ENCODE measurements around the gene KBTBD12.
"Not testable (repeated sequence)": the region's sequence is repeated elsewhere in the genome, so short reads cannot be mapped to it uniquely, and the experiment has no call there.

KBTBD12 gene

GRCh38 chr3:127888156-127888555 lies 26.9 kb upstream of the KBTBD12 start:
- Histone ChIP-seq H3K27me3 (ENCODE audit: insufficient read depth, low read length) (no peaks in the 10 kb centered on the region), H3K9me3 (ENCODE audit: insufficient read depth, low read depth, low read length) (peaks cover 11% of the 10 kb centered on the region), H3K4me3 (ENCODE audit: low read length) (no peak overlapping the region), H3K36me3 (ENCODE audit: insufficient read depth, low read length) (no peaks in the 10 kb centered on the region), H3K9ac (ENCODE audit: low read depth, low read length) (no peak overlapping the region), H3K27ac (ENCODE audit: low read depth, low read length) (no peak overlapping the region), H3K4me1 (ENCODE audit: insufficient read depth, low read length) (no peaks in the 10 kb centered on the region)
- 91% methylated on average over 4 of the region's 4 CpGs for WGBS

- 92% methylated on average over 8 of the region's 8 CpGs for WGBS
- no peaks in the 10 kb centered on the region for H3K27me3 ChIP-seq (ENCODE audit: insufficient read depth, low read length)
- H3K4me1 ChIP-seq (ENCODE audit: insufficient read depth, low read length) = no peaks in the 10 kb centered on the region
- H3K4me3 ChIP-seq (ENCODE audit: low read length) = no peak overlapping the region
- H3K9ac ChIP-seq (ENCODE audit: low read depth, low read length) = no peak overlapping the region
- H3K36me3 ChIP-seq (ENCODE audit: insufficient read depth, low read length) = no peaks in the 10 kb centered on the region
- no peak overlapping the region for H3K27ac ChIP-seq (ENCODE audit: low read depth, low read length)
- H3K9me3 ChIP-seq (ENCODE audit: insufficient read depth, low read depth, low read length) = peaks cover 11% of the 10 kb centered on the region
Observed at GRCh38 chr3:127888564-127889107, 26.4 kb upstream of the KBTBD12 start.

DNA sequence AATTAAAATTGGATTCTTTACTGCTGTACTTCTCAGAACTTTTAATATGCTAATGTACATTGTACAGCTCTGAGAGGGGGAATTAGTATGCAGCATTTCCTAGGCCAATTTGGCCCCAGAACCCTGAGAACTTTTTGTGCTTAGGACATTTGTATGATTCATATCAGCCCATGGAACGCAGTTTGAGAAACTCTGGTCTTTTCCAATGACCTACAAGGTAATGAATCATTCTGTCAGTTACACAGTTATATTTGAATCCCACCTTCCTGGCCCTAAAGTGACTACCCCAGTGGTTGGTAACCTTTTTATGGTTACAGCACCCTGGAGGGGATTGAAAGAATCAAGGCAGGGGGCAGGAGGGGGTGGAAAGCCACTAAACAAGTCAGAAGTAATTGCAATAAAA lies 25.6 kb upstream of the KBTBD12 start:
- Histone ChIP-seq H3K9ac (ENCODE audit: low read depth, low read length) (no peak overlapping the region), H3K9me3 (ENCODE audit: insufficient read depth, low read depth, low read length) (peaks cover 11% of the 10 kb centered on the region), H3K36me3 (ENCODE audit: insufficient read depth, low read length) (no peaks in the 10 kb centered on the region), H3K4me3 (ENCODE audit: low read length) (no peak overlapping the region), H3K4me1 (ENCODE audit: insufficient read depth, low read length) (no peaks in the 10 kb centered on the region), H3K27ac (ENCODE audit: low read depth, low read length) (no peak overlapping the region), H3K27me3 (ENCODE audit: insufficient read depth, low read length) (no peaks in the 10 kb centered on the region)
- WGBS = 81% methylated on average over 1 of the region's 1 CpG

DNA sequence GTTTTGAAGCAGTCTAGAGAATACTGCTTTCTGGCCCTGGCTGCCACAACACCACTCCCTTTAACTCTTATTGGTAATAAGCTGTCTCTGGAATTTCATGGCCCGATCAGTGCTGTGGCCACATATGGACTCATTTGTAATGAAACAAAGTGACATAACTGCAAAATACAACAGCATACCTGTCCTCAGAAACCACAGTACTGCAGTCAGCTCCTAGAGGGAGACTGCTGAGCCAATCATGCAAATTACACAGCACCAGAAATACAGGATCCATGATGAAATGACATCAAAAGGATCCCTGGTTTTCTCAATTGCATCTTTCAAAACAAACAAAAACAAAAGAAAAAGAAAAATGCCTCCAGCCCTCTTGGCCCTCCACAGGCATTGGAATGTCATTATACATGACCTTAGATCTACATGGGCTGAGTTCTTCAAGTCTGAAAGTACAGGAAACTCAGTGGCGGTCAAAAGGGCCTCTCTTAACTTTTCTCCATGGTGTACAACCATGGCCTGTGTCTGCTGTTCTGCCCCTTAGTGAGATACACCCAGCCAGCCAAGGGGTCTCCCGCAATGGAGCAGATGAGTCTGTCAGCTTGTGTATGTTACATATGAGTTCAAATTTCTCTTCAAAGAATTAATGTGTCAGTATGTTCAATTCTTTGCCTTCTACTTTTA lies 24.9 kb upstream of the KBTBD12 start:
- Histone ChIP-seq H3K4me3 (ENCODE audit: low read length) (no peak overlapping the region), H3K9ac (ENCODE audit: low read depth, low read length) (no peak overlapping the region), H3K9me3 (ENCODE audit: insufficient read depth, low read depth, low read length) (peaks cover 11% of the 10 kb centered on the region), H3K36me3 (ENCODE audit: insufficient read depth, low read length) (no peaks in the 10 kb centered on the region), H3K27ac (ENCODE audit: low read depth, low read length) (no peak overlapping the region), H3K27me3 (ENCODE audit: insufficient read depth, low read length) (no peaks in the 10 kb centered on the region), H3K4me1 (ENCODE audit: insufficient read depth, low read length) (no peaks in the 10 kb centered on the region)
- 93% methylated on average over 3 of the region's 3 CpGs for WGBS

- not testable (repeated sequence) for H3K27ac ChIP-seq (ENCODE audit: low read depth, low read length); H3K36me3 ChIP-seq (ENCODE audit: insufficient read depth, low read length); H3K27me3 ChIP-seq (ENCODE audit: insufficient read depth, low read length); H3K4me3 ChIP-seq (ENCODE audit: low read length); H3K9ac ChIP-seq (ENCODE audit: low read depth, low read length); H3K4me1 ChIP-seq (ENCODE audit: insufficient read depth, low read length)
- 93% methylated on average over 9 of the region's 9 CpGs for WGBS
- H3K9me3 ChIP-seq (ENCODE audit: insufficient read depth, low read depth, low read length) = peaks cover 11% of the 10 kb centered on the region
Observed at GRCh38 chr3:127890651-127891290, 24.3 kb upstream of the KBTBD12 start.

GRCh38 chr3:127894481-127894880 lies 20.6 kb upstream of the KBTBD12 start:
- H3K36me3 ChIP-seq (ENCODE audit: insufficient read depth, low read length) = no peaks in the 10 kb centered on the region
- no peaks in the 10 kb centered on the region for H3K27me3 ChIP-seq (ENCODE audit: insufficient read depth, low read length)
- WGBS = 95% methylated on average over 2 of the region's 3 CpGs
- H3K4me1 ChIP-seq (ENCODE audit: insufficient read depth, low read length) = no peaks in the 10 kb centered on the region
- H3K9me3 ChIP-seq (ENCODE audit: insufficient read depth, low read depth, low read length) = peaks cover 11% of the 10 kb centered on the region
- H3K9ac ChIP-seq (ENCODE audit: low read depth, low read length) = no peak overlapping the region
- H3K4me3 ChIP-seq (ENCODE audit: low read length) = no peak overlapping the region
- H3K27ac ChIP-seq (ENCODE audit: low read depth, low read length) = no peak overlapping the region

- Histone ChIP-seq H3K4me1 (ENCODE audit: insufficient read depth, low read length) (no peaks in the 10 kb centered on the region), H3K27ac (ENCODE audit: low read depth, low read length) (no peak overlapping the region), H3K4me3 (ENCODE audit: low read length) (no peak overlapping the region), H3K9me3 (ENCODE audit: insufficient read depth, low read depth, low read length) (no peaks in the 10 kb centered on the region), H3K36me3 (ENCODE audit: insufficient read depth, low read length) (no peaks in the 10 kb centered on the region), H3K27me3 (ENCODE audit: insufficient read depth, low read length) (no peaks in the 10 kb centered on the region), H3K9ac (ENCODE audit: low read depth, low read length) (no peak overlapping the region)
- WGBS = 79% methylated on average over 6 of the region's 6 CpGs
Observed at GRCh38 chr3:127899200-127899599, 15.8 kb upstream of the KBTBD12 start.

DNA sequence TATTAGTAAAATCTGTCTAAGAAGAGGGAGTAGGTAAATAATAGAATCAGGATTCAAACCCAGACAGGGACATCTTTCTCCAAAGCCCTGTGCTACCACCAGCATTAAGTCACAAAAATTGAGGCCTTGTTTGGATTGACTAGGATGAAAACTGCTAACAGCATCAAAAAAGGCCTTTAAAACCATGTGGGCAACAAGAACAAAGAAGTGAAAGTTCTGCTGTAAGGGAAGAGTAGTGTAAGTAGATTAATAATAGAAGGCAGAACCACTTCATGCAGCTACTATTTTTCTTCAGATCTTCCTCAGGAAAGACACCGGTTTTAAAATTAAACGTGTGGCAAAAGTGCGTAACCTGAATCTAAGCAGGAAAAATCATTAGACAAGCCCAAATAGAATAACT lies 15.3 kb upstream of the KBTBD12 start:
- Histone ChIP-seq H3K9ac (ENCODE audit: low read depth, low read length) (no peak overlapping the region), H3K4me3 (ENCODE audit: low read length) (no peak overlapping the region), H3K9me3 (ENCODE audit: insufficient read depth, low read depth, low read length) (no peaks in the 10 kb centered on the region), H3K4me1 (ENCODE audit: insufficient read depth, low read length) (no peaks in the 10 kb centered on the region), H3K36me3 (ENCODE audit: insufficient read depth, low read length) (no peaks in the 10 kb centered on the region), H3K27me3 (ENCODE audit: insufficient read depth, low read length) (no peaks in the 10 kb centered on the region), H3K27ac (ENCODE audit: low read depth, low read length) (no peak overlapping the region)
- 99% methylated on average over 3 of the region's 3 CpGs for WGBS

DNA sequence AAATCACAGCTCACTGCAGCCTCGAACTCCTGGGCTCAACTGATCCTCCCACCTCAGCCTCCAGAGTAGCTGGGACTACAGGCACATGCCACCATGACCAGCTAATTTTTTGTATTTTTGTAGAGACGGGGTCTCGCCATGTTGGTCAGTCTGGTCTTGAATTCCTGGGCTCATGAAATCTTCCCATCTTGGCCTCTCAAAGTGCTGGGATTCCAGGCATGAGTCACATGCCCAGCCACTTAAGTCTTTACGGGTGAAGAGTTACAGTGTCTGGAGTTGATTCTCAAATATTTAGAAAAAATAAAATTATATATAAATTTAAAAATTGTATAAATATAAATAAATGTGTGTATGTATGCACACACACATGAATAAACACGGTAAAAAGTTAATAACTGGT lies 14.5 kb upstream of the KBTBD12 start:
- Histone ChIP-seq H3K27me3 (ENCODE audit: insufficient read depth, low read length) (no peaks in the 10 kb centered on the region), H3K4me3 (ENCODE audit: low read length) (no peak overlapping the region), H3K36me3 (ENCODE audit: insufficient read depth, low read length) (no peaks in the 10 kb centered on the region), H3K4me1 (ENCODE audit: insufficient read depth, low read length) (no peaks in the 10 kb centered on the region), H3K9ac (ENCODE audit: low read depth, low read length) (no peak overlapping the region), H3K9me3 (ENCODE audit: insufficient read depth, low read depth, low read length) (no peaks in the 10 kb centered on the region), H3K27ac (ENCODE audit: low read depth, low read length) (no peak overlapping the region)
- 96% methylated on average over 4 of the region's 5 CpGs for WGBS

DNA sequence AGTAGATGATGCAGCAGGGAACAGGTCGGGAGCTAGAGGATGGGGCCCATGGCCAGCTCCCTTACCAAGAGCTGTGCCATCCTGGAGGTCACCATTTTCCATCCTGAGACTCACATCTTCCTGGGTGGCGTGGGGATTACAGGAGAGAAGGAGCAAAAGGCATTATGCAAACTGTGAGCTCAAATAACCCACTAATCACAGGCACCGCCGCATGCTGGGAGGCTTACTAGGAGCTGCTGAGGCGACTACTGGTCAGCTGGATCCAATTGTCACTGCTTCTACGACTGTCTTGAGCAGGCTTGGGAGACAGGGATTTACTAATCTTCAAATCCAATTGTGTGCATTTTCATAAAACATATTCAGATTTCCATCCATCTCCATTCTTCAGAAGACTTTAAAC lies 12.5 kb upstream of the KBTBD12 start:
- no peaks in the 10 kb centered on the region for H3K27me3 ChIP-seq (ENCODE audit: insufficient read depth, low read length)
- no peak overlapping the region for H3K4me3 ChIP-seq (ENCODE audit: low read length)
- H3K36me3 ChIP-seq (ENCODE audit: insufficient read depth, low read length) = no peaks in the 10 kb centered on the region
- 79% methylated on average over 6 of the region's 6 CpGs for WGBS
- no peak overlapping the region for H3K9ac ChIP-seq (ENCODE audit: low read depth, low read length)
- no peaks in the 10 kb centered on the region for H3K9me3 ChIP-seq (ENCODE audit: insufficient read depth, low read depth, low read length)
- H3K27ac ChIP-seq (ENCODE audit: low read depth, low read length) = no peak overlapping the region
- no peaks in the 10 kb centered on the region for H3K4me1 ChIP-seq (ENCODE audit: insufficient read depth, low read length)

DNA sequence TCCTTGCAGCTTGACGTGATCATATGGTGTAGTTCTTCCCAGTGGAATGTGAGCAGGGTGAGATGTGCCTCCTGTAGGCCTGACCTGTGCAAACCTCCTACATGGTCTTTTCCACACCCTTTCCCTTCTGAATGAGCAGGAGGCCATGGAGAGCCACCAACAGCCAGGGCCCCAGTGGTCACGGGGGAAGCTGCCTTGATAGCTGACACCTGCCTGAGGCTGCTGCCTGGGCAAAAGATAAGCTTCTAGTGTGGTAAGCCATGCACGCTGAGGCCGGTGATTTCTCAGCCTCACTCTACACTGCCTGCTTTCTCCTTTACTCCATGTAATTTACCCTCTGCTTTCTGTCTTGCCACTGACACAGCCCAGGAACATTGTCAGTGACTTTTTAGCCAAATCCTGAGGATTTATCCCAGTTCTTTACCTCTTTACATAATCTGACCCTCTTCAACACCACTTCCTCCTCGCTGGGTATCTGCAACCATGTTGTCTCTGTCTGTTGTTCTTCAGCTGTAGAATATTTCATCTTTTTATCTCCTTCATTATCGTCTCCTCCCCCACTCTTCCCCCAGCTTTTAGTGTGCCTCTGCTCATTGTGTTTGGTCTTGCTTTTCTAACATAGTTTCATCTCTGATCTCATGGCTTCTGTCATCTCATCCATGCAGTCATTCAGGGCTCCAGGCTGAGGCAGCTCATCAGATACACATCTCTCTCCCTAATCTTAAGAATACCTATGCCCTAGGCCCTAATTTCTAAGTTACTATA lies 11.2 kb upstream of the KBTBD12 start:
- peaks cover 3% of the 10 kb centered on the region; the same call in 1 of the 2 replicates for H3K27me3 ChIP-seq (ENCODE audit: insufficient read depth, low read length)
- no peak overlapping the region for H3K27ac ChIP-seq (ENCODE audit: low read depth, low read length)
- H3K4me3 ChIP-seq (ENCODE audit: low read length) = no peak overlapping the region
- H3K9me3 ChIP-seq (ENCODE audit: insufficient read depth, low read depth, low read length) = no peaks in the 10 kb centered on the region
- H3K4me1 ChIP-seq (ENCODE audit: insufficient read depth, low read length) = no peaks in the 10 kb centered on the region
- no peak overlapping the region for H3K9ac ChIP-seq (ENCODE audit: low read depth, low read length)
- 89% methylated on average over 6 of the region's 6 CpGs for WGBS
- no peaks in the 10 kb centered on the region for H3K36me3 ChIP-seq (ENCODE audit: insufficient read depth, low read length)
